Endothelial cell of umbilical vein (primary cell): ENCODE measurements around the gene GMEB2. TPM values are rescaled to one million over a fixed set of nuclear protein-coding genes. Genes with fewer than 3 reads are reported as not detected.

Source experiments
- BruUV-seq: library from RNA; stranded (reverse); fragments of 400-500 nt; replicated peaks from 2 replicates; lab custom pipeline; 2021; lab: Mats Ljungman, UMichigan
- CTCF ChIA-PET: fragments of 300-600, 350-600 bp; sonication (Branson Sonifier 250); formaldehyde crosslinking; loops from one replicate; lab custom pipeline; 2021; ENCODE audit warnings: antibody characterized with exemption, inconsistent platforms; lab: Charles Lee
- POLR2A ChIA-PET: fragments of 300-600, 350-600 bp; sonication (Branson Sonifier 250); formaldehyde crosslinking; loops from one replicate; lab custom pipeline; 2021; ENCODE audit warnings: antibody characterized with exemption, inconsistent platforms; lab: Charles Lee
- DNase-seq: peaks from one replicate; pipeline ENCODE4 v3.0.0-alpha.2; 2011; ENCODE audit warnings: low read depth, low spot score
- FAIRE-seq: peaks from 2 replicates; lab custom pipeline; 2011; peaks lifted over from hg19 to GRCh38; lab: Jason Lieb, UNC
- H2AFZ ChIP-seq: 2 replicates; pipeline ENCODE4 v1.6.0; 2012; ENCODE audit warnings: low read depth, low read length, control low read depth, inconsistent platforms
- H3K27ac ChIP-seq: 2 replicates; pipeline ENCODE4 v1.5.1; 2011; ENCODE audit warnings: low read depth, mild to moderate bottlenecking, control low read depth, low read length, moderate library complexity; ENCODE audit not compliant: insufficient read depth
- H3K27me3 ChIP-seq, 2 experiments: 2 replicates each; pipeline versions ENCODE4 v1.6.0 to v1.6.1; 2011; ENCODE audit warnings: low read length in 2 of 2, mixed read lengths in 1 of 2; ENCODE audit not compliant: control insufficient read depth in 2 of 2, insufficient read depth in 2 of 2
- H3K36me3 ChIP-seq, 2 experiments: 2 replicates in 1 of 2; 3 replicates in 1 of 2; pipeline ENCODE4 v1.5.1; 2011; ENCODE audit warnings: low read length in 2 of 2, mild to moderate bottlenecking in 1 of 2, moderate library complexity in 1 of 2; ENCODE audit not compliant: control insufficient read depth in 2 of 2, insufficient read depth in 2 of 2; ENCODE audit errors: extremely low read depth in 1 of 2
- H3K4me1 ChIP-seq: 3 replicates; pipeline ENCODE4 v1.5.1; 2011; ENCODE audit warnings: mild to moderate bottlenecking, low read length; ENCODE audit not compliant: control insufficient read depth, insufficient read depth; ENCODE audit errors: extremely low read depth
- H3K4me2 ChIP-seq: 2 replicates; pipeline ENCODE4 v1.6.1; 2011; ENCODE audit warnings: low read length, control low read depth, mixed read lengths; ENCODE audit not compliant: insufficient read depth
- H3K4me3 ChIP-seq, 3 experiments: fragments of 200-600 bp in 1 of 3; sonication (generic), shearing (Covaris generic) in 1 of 3; replicated peaks in 1 of 3; 2 replicates each; pipeline ENCODE4 v1.5.1; 2011 to 2016; ENCODE audit warnings: control low read depth in 3 of 3, low read length in 3 of 3, mild to moderate bottlenecking in 2 of 3, inconsistent platforms in 1 of 3, low read depth in 1 of 3, moderate library complexity in 1 of 3; ENCODE audit not compliant: insufficient read depth in 1 of 3
- H3K79me2 ChIP-seq: 2 replicates; pipeline ENCODE4 v1.6.0; 2012; ENCODE audit warnings: low read length, inconsistent platforms; ENCODE audit not compliant: control insufficient read depth, insufficient read depth
- H3K9ac ChIP-seq: replicated peaks from 2 replicates; pipeline ENCODE3; 2011; ENCODE audit warnings: low read length, control low read depth; ENCODE audit not compliant: insufficient read depth; ENCODE audit errors: extremely low read depth
- H3K9me1 ChIP-seq: replicated peaks from 3 replicates; pipeline ENCODE4 v1.6.0; 2011; ENCODE audit warnings: mild to moderate bottlenecking, low read length; ENCODE audit not compliant: control insufficient read depth, insufficient read depth; ENCODE audit errors: extremely low read depth
- H3K9me3 ChIP-seq: replicated peaks from 2 replicates; pipeline ENCODE4 v1.5.1; 2012; ENCODE audit warnings: low read length, inconsistent platforms; ENCODE audit not compliant: control insufficient read depth, insufficient read depth
- H4K20me1 ChIP-seq: replicated peaks from 2 replicates; pipeline ENCODE3; 2011; ENCODE audit warnings: mild to moderate bottlenecking, low read length; ENCODE audit not compliant: control insufficient read depth, insufficient read depth; ENCODE audit errors: extremely low read depth
- EZH2 ChIP-seq: IDR thresholded peaks from 2 replicates; pipeline ENCODE4 v1.6.1; 2012; ENCODE audit warnings: borderline replicate concordance, low read depth, mild to moderate bottlenecking, moderate library complexity, low read length, inconsistent platforms; ENCODE audit not compliant: severe bottlenecking
- FOS ChIP-seq: IDR thresholded peaks from 2 replicates; pipeline ENCODE4 v1.6.1; 2011; ENCODE audit warnings: mild to moderate bottlenecking, low read length, moderate library complexity, borderline replicate concordance; ENCODE audit not compliant: insufficient read depth
- GATA2 ChIP-seq: IDR thresholded peaks from 2 replicates; pipeline ENCODE4 v1.7.0; 2011; ENCODE audit warnings: low read depth, mild to moderate bottlenecking, moderate library complexity, mixed read lengths, low read length; ENCODE audit not compliant: insufficient read length, insufficient read depth
- JUN ChIP-seq: IDR thresholded peaks from 2 replicates; pipeline ENCODE4 v1.6.1; 2011; ENCODE audit warnings: borderline replicate concordance, low read depth; ENCODE audit not compliant: insufficient read length, insufficient read depth
- MYC ChIP-seq: IDR thresholded peaks from one replicate; pipeline ENCODE4 v1.6.1; 2011; ENCODE audit warnings: mild to moderate bottlenecking, low read depth, low read length
- POLR2A ChIP-seq: IDR thresholded peaks from 2 replicates; pipeline ENCODE4 v1.6.1; 2012; ENCODE audit warnings: low read depth, mild to moderate bottlenecking, control low read depth, low read length
- POLR2AphosphoS5 ChIP-seq: IDR thresholded peaks from 2 replicates; pipeline ENCODE4 v1.6.1; 2012; ENCODE audit warnings: low read depth, mild to moderate bottlenecking, control low read depth, low read length, moderate library complexity; ENCODE audit not compliant: insufficient read depth
- dilution Hi-C: fragments of 300-500 bp; cut with MboI; formaldehyde crosslinking; loops from one replicate; pipeline ENCODE4 v1.15.0; 2019; ENCODE audit warnings: low sequenced_read_pairs; ENCODE audit not compliant: extremely low pct_ligation_motif_present
- intact Hi-C: fragments of 100-400 bp; cut with micrococcal nuclease; formaldehyde crosslinking; loops from one replicate; pipeline ENCODE4 v1.10.0; 2022
- polyA plus RNA-seq, 4 experiments: library from polyadenylated mRNA; depleted of rRNA in 3 of 4; stranded (reverse) in 3 of 4; unstranded in 1 of 4; fragments of >200 nt; gene quantifications; 2 replicates each; pipeline versions ENCODE4 v1.2.1 to v1.2.3, GENCODE V29; 2011 to 2012; ENCODE audit warnings: missing spikeins in 1 of 4
- total RNA-seq: library from RNA; stranded (reverse); gene quantifications from 2 replicates; pipeline ENCODE4 v1.2.3, GENCODE V29; 2021
- TF ChIP-seq, protein P1 (sequence below), 2 donors: IDR thresholded peaks; 1 replicate in 1 of 2; 2 replicates in 1 of 2; pipeline ENCODE4 v1.5.1; 2011; ENCODE audit warnings: low read length in 2 of 2, mild to moderate bottlenecking in 2 of 2, moderate library complexity in 2 of 2, control low read depth in 1 of 2, inconsistent platforms in 1 of 2, low read depth in 1 of 2; ENCODE audit not compliant: insufficient read depth in 1 of 2; ENCODE audit errors: extremely low read depth in 1 of 2
- TF ChIP-seq, protein P2 (sequence below): IDR thresholded peaks from 2 replicates; pipeline ENCODE4 v1.6.1; 2011; ENCODE audit not compliant: insufficient read depth, insufficient read length

GMEB2 gene
- total and polyA plus RNA-seq, 2 donors (not counting 3 experiments of a cell fraction or from before 2014, with no cell fraction given), result 12.7 to 14.1 TPM

DNA sequence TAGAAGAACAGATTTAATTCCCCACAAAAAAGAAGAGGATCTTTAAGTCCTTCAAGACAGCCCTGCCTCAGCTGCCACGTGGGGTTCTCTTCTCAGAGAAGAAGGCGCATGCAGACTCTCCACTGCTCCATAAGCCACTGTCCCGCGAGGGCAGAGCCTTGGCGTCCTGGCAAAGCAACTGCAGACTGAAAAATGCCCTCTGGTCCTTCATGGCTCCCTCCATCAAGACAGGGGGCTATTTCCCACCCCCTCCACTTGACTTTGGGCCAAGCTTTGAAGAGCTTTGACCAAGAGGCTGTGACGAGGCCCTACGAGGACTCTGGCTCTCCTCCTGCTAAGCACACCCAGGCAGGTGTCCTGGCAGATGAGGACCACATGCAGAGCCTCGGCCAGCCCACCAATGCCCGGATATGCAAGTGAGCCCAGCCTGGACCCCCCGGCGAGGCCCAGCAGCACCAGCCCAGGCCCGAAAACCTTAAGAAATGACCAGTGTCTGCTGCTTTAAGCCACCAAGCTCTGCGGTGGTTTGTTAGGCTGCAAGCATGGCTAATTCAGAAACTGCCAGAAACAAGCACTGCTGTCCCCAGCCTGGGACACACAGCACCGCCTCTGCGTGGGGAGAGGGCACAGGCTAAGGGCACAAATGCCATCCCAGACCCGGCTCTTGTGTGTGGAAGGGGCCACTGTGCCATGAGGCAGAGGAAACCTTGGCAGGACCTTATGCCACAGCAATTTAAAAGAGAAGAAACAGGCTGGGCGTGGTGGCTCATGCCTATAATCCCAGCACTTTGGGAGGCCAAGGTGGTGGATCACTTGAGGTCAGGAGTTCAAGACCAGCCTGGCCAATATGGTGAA is 16.1 kb downstream of the GMEB2 start:
- H2AFZ ChIP-seq, result no peak overlapping the region
- no peak for TF ChIP-seq MYC
- no peak for TF ChIP-seq FOS
- no peak for TF ChIP-seq POLR2AphosphoS5
- TF ChIP-seq JUN, result no peak
- TF ChIP-seq POLR2A, result no peak
- TF ChIP-seq, protein P1, sequence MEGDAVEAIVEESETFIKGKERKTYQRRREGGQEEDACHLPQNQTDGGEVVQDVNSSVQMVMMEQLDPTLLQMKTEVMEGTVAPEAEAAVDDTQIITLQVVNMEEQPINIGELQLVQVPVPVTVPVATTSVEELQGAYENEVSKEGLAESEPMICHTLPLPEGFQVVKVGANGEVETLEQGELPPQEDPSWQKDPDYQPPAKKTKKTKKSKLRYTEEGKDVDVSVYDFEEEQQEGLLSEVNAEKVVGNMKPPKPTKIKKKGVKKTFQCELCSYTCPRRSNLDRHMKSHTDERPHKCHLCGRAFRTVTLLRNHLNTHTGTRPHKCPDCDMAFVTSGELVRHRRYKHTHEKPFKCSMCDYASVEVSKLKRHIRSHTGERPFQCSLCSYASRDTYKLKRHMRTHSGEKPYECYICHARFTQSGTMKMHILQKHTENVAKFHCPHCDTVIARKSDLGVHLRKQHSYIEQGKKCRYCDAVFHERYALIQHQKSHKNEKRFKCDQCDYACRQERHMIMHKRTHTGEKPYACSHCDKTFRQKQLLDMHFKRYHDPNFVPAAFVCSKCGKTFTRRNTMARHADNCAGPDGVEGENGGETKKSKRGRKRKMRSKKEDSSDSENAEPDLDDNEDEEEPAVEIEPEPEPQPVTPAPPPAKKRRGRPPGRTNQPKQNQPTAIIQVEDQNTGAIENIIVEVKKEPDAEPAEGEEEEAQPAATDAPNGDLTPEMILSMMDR (IDR thresholded peaks at IDR 0.05; ENCODE audit: extremely low read depth in 1 of 2, insufficient read depth in 1 of 2, low read depth in 1 of 2, low read length in 2 of 2), result no peak
- TF ChIP-seq GATA2, result no peak
- TF ChIP-seq, protein P2, sequence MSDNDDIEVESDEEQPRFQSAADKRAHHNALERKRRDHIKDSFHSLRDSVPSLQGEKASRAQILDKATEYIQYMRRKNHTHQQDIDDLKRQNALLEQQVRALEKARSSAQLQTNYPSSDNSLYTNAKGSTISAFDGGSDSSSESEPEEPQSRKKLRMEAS, result no peak
- no peak for TF ChIP-seq EZH2
- no peaks in the 10 kb centered on the region for H3K4me1 ChIP-seq
- H3K79me2 ChIP-seq, result peaks cover 16% of the 10 kb centered on the region
- no peak overlapping the region for H3K4me2 ChIP-seq
- no peaks in the 10 kb centered on the region for H4K20me1 ChIP-seq
- no peaks in the 10 kb centered on the region for H3K9me3 ChIP-seq
- no peak overlapping the region for H3K9ac ChIP-seq
- H3K4me3 ChIP-seq, result no peak overlapping the region
- dilution Hi-C loops, result no loop called here
- FAIRE-seq (no peak), DNase-seq (no peak)
- H3K27ac ChIP-seq, result no peak overlapping the region
- POLR2A ChIA-PET, result no interaction called here
- no TSS peak for BruUV-seq
- no peaks in the 10 kb centered on the region for H3K27me3 ChIP-seq
- H3K9me1 ChIP-seq, result no peaks in the 10 kb centered on the region
- peaks cover 2 to 4% of the 10 kb centered on the region in 2 experiments for H3K36me3 ChIP-seq
- CTCF ChIA-PET, result no interaction called here
- intact Hi-C loops, result no loop called here
